Brain microvascular endothelial cell (primary cell): ENCODE data around the gene PDE10A.

ENCODE experiments used
- DNase-seq: peaks from one replicate; pipeline ENCODE4 v3.0.0-alpha.2; 2020
- H3K27ac ChIP-seq: fragments of 250-450 bp; sonication (Bioruptor Pico); 2 replicates; pipeline ENCODE4 v1.5.1; 2020; ENCODE audit warnings: mild to moderate bottlenecking, moderate library complexity
- H3K27me3 ChIP-seq: fragments of 250-450 bp; sonication (Bioruptor Pico); replicated peaks from 2 replicates; pipeline ENCODE4 v1.5.1; 2020; ENCODE audit warnings: mild to moderate bottlenecking
- H3K36me3 ChIP-seq: fragments of 250-450 bp; sonication (Bioruptor Pico); replicated peaks from 2 replicates; pipeline ENCODE4 v1.5.1; 2020; ENCODE audit warnings: mild to moderate bottlenecking
- H3K4me3 ChIP-seq: 2 replicates; pipeline ENCODE4 v1.5.1; 2011; ENCODE audit warnings: low read depth, mild to moderate bottlenecking, control low read depth, low read length, moderate library complexity
- in situ Hi-C: cut with HindIII; loops from 2 replicates; pipeline ENCODE4 v1.10.0; 2017; ENCODE audit warnings: low sequenced_read_pairs, low pct_ligation_motif_present
- TF ChIP-seq, protein P1 (sequence below): IDR thresholded peaks from 2 replicates; pipeline ENCODE4 v1.5.1; 2011; ENCODE audit warnings: low read depth, mild to moderate bottlenecking, moderate library complexity, low read length, control low read depth, inconsistent platforms; ENCODE audit errors: missing control alignments

PDE10A gene

DNA sequence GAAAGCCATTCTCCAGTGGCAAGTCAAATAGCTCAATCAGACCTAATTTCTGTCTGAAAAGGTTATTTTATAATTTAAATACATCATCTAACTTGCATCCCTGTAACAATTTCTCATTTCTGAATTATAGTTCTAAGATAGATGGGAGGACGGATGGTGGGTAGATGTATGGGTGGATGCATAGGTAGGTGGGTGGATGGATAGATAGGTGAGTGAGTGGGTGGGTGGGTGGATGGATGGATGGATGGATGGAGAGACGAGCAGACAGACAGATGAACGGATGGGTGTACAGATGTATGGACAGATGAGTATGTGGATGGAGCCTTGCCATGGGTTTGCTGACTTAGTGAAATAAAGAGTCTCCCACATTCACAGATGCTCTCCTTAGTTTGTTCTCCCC is 20.0 kb downstream of the PDE10A start:
- in situ Hi-C loops = no loop called here
- TF ChIP-seq, protein P1, sequence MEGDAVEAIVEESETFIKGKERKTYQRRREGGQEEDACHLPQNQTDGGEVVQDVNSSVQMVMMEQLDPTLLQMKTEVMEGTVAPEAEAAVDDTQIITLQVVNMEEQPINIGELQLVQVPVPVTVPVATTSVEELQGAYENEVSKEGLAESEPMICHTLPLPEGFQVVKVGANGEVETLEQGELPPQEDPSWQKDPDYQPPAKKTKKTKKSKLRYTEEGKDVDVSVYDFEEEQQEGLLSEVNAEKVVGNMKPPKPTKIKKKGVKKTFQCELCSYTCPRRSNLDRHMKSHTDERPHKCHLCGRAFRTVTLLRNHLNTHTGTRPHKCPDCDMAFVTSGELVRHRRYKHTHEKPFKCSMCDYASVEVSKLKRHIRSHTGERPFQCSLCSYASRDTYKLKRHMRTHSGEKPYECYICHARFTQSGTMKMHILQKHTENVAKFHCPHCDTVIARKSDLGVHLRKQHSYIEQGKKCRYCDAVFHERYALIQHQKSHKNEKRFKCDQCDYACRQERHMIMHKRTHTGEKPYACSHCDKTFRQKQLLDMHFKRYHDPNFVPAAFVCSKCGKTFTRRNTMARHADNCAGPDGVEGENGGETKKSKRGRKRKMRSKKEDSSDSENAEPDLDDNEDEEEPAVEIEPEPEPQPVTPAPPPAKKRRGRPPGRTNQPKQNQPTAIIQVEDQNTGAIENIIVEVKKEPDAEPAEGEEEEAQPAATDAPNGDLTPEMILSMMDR = no peak
- H3K27me3 ChIP-seq = no peaks in the 10 kb centered on the region
- H3K36me3 ChIP-seq = no peaks in the 10 kb centered on the region
- no peak overlapping the region for H3K4me3 ChIP-seq
- no peak for DNase-seq
- no peak overlapping the region for H3K27ac ChIP-seq

DNA sequence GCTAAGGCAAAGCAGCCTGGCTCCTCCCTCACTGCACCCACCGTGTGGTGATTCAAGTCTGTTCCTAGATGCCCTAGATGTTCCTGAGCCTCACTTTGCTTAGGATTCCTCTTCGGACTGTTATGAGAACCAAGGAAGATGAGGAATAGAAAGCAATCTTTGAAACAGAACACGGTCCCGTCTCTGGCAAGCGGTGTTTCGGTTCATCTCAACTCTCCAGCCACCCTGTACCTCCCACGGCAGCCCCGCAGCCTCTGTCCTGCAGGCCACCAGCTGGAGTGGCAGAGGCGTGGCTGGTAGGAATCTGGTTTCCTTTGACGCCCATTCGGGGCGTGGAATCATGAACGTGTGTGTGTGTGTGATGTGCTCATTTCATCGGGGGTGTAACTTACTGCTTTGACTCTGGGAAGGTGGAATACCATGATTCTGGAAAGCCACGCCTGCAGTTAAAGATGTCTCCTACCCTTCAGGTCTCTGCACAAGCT is 21.3 kb downstream of the PDE10A start:
- Histone ChIP-seq H3K27me3 (no peaks in the 10 kb centered on the region), H3K4me3 (no peak overlapping the region), H3K36me3 (no peaks in the 10 kb centered on the region), H3K27ac (no peak overlapping the region)
- in situ Hi-C loops = no loop called here
- TF ChIP-seq, protein P1 = no peak
- no peak for DNase-seq

DNA sequence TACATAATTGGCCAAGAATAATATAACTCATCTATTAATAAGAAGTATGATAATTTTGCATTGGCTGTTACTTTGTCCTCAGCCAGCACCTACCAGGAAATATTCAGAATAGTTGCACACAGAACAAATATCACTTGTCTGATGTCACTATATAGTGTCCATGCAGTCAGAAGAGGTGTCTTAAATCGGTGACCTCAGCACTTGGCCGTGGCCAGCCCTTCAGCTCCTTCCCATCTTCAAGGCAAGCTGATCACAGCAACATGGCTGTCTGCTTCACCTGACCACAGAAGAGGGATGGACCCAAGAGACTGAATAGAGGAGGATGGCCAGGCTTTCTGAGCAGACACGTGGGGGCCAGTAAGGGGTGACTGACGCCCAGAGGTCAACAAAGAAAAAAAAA is 22.2 kb downstream of the PDE10A start:
- Histone ChIP-seq H3K27me3 (no peaks in the 10 kb centered on the region), H3K4me3 (no peak overlapping the region), H3K36me3 (no peaks in the 10 kb centered on the region), H3K27ac (no peak overlapping the region)
- no peak for DNase-seq
- in situ Hi-C loops = no loop called here
- TF ChIP-seq, protein P1 = no peak

DNA sequence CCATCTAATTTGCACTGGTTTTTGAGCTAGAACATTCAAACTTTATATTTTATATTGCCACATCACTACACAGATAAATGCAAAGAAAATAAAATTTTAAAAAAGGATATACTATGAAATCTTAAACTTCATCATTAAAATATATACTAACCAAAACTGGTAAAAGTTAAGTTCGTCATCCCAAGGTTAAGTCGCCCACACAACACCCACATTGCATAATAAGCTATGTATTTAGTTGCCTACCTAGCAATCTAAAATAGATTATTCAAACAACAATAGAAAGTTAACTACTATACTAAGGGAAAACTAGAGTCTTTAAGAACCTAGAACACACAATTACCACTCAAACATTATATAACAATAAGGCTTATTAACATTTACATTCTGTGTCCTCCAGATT is 24.5 kb downstream of the PDE10A start:
- TF ChIP-seq, protein P1 = no peak
- in situ Hi-C loops = no loop called here
- no peak for DNase-seq
- H3K27ac ChIP-seq = no peak overlapping the region
- H3K4me3 ChIP-seq = no peak overlapping the region
- H3K36me3 ChIP-seq = no peaks in the 10 kb centered on the region
- H3K27me3 ChIP-seq = no peaks in the 10 kb centered on the region

DNA sequence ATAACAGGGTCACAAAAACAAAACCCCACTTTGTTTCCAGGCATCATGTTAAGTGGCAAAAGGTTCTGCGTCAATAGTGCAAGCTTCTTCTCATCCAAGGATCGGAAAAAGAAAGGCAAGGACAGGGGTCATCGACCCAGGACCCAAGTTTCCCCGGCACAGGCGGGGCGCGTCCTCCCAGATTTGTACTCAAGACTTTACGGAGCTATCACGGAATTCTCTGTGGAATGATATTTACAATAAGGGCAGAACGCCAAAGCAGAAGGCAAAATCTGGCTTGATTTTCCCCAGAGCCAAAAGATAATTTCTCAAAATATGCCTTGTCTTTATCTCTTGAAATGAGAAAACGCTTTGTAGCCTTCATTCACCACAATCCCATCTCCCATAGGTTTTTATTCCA is 25.5 kb downstream of the PDE10A start:
- Histone ChIP-seq H3K36me3 (no peaks in the 10 kb centered on the region), H3K27me3 (no peaks in the 10 kb centered on the region), H3K27ac (peak overlapping the region; percentile 81), H3K4me3 (no peak overlapping the region)
- peak; percentile 35 for DNase-seq
- TF ChIP-seq, protein P1 = no peak
- in situ Hi-C loops = no loop called here

DNA sequence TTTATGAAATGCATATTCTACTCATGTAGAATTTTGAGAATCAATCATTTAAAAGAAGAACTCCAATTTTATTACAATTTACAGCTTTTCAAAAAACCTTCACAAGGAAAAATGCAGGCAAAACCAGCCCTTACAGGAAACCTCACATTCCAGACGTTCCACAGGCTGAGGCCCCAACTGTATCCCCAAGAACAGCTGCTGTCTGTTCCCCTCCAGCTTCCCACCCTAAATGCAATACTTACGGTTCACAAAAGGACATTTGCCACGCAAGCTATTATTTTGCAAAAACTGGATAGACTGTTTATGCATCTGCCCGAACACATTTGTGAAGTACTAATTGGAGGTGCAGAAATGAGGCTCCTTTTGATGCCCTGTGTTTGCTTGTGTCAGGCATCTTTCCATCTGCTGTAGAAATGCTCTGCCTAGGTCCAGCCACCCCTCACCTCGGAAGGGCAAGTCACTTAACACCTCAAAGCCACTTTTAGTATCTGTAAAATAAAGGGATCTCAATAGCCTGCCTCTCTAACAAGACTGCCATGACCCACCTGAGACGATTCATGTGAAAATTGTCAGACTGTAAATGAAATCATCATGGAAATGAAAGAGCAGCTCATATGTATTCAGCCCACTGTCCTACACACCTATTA is 26.5 kb downstream of the PDE10A start:
- DNase-seq = peak; percentile 65
- Histone ChIP-seq H3K27me3 (no peaks in the 10 kb centered on the region), H3K27ac (peak overlapping the region; percentile 81), H3K36me3 (no peaks in the 10 kb centered on the region), H3K4me3 (no peak overlapping the region)
- TF ChIP-seq, protein P1 = no peak
- in situ Hi-C loops = no loop called here
